Pancreas (tissue), 10 donors: Measurements from ENCODE around the gene BBIP1. TPM values are rescaled to one million over a fixed set of nuclear protein-coding genes. Genes with fewer than 3 reads are reported as not detected.

ENCODE experiments used
- ATAC-seq, 4 donors: fragments of 200-7000 bp; cut with Tn5 transposase; one replicate each; pipeline versions ENCODE4 v1.8.0 to v1.9.1; 2020; ENCODE audit warnings: mild to moderate bottlenecking in 4 of 4, moderate library complexity in 4 of 4
- DNase-seq, 6 donors: peaks; one replicate each; pipeline ENCODE4 v3.0.0-alpha.2; 2020
- FAIRE-seq: peaks from 2 replicates; lab custom pipeline; 2012; peaks lifted over from hg19 to GRCh38; lab: Jason Lieb, UNC
- H3K27ac ChIP-seq, 4 donors: fragments of 200-600 bp; sonication (generic); 1 replicate in 3 of 4; 2 replicates in 1 of 4; pipeline versions ENCODE4 v1.5.0 to v1.8.0; 2020
- H3K27me3 ChIP-seq, 4 donors: fragments of 200-600 bp; one replicate each; pipeline ENCODE4 v1.8.0; 2021
- H3K36me3 ChIP-seq, 3 donors: fragments of 200-600 bp; sonication (generic) in 1 of 3; one replicate each; pipeline versions ENCODE4 v1.5.0 to v1.8.0; 2020 to 2021
- H3K4me1 ChIP-seq, 3 donors: fragments of 200-600 bp; one replicate each; pipeline ENCODE4 v1.8.0; 2021
- H3K4me3 ChIP-seq, 4 donors: fragments of 200-600 bp; sonication (generic) in 2 of 4; one replicate each; pipeline versions ENCODE4 v1.5.0 to v1.8.0; 2020 to 2021
- H3K9me3 ChIP-seq, 4 donors: fragments of 200-600 bp; one replicate each; pipeline ENCODE4 v1.8.0; 2021
- CTCF ChIP-seq, 4 donors: fragments of 200-600 bp; sonication (generic) in 3 of 4; IDR thresholded peaks; one replicate each; pipeline versions ENCODE4 v1.5.0 to v1.8.0; 2021; ENCODE audit warnings: antibody characterized with exemption in 4 of 4
- WGBS, 2 donors: extraction: QIAGEN DNeasy Blood & Tissue Kit; methylation state at CpG; one replicate each; pipeline ENCODE4 v1.1.7; 2013; 5-methylcytosine and 5-hydroxymethylcytosine counted together
- intact Hi-C, 3 donors: fragments of 100-400 bp; cut with DNase I; formaldehyde crosslinking; loops; one replicate each; pipeline versions ENCODE4 v1.11.1 to v1.14.2; 2022
- polyA plus RNA-seq, 2 donors: library from polyadenylated mRNA; stranded (reverse); fragments of 200-250 nt; gene quantifications; one replicate each; pipeline ENCODE4 v1.2.3, GENCODE V29; 2013
- total RNA-seq, 6 donors: library from RNA; stranded (reverse); fragmentation: NEBNext Ultra II Directional in 4 of 6; extraction: Animal tissue kit (Norgen Biotek cat#: 25700) in 4 of 6; gene quantifications; one replicate each; pipeline versions ENCODE4 v1.2.1 to v1.2.4, GENCODE V29; 2021 to 2023
- donor health status: healthy with polysubstance abuse.
- donor health status: DM: no; HTN: no; CAD: no; lungs with moderate emphysema.
- donor health status: DM: no; HTN: no; CAD: no.
- donor health status: control.
- donor health status: control.
- donor health status: Bipolar disorder and iron deficiency.
- donor health status: DM: yes; HTN: yes; CAD: no.
- donor health status: DM: no; HTN: no; CAD: no.
- donor health status: DM: no; HTN: no; CAD: no.
- donor health status: DM: yes; HTN: yes; CAD: no.

The BBIP1 gene
- total and polyA plus RNA-seq, 8 donors = 4.2 to 21.1 (median 8.4) TPM

GRCh38 chr10:110883924-110884323, 35.1 kb downstream of the BBIP1 start:
- H3K4me3 ChIP-seq = peak overlapping the region in 2 of 4 donors; percentile 93 to 98
- FAIRE-seq = no peak
- DNase-seq = no peak
- ATAC-seq = peak in 3 of 4 donors; percentile 5 to 7 (median 5)
- no peaks in the 10 kb centered on the region for H3K27me3 ChIP-seq
- H3K4me1 ChIP-seq = peaks cover 0 to 58% (median 32%) of the 10 kb centered on the region in 3 donors
- TF ChIP-seq CTCF (IDR thresholded peaks at IDR 0.05) = no peak
- peaks cover 0 to 95% (median 12%) of the 10 kb centered on the region in 3 donors for H3K36me3 ChIP-seq
- H3K9me3 ChIP-seq = no peaks in the 10 kb centered on the region
- WGBS, 2 donors = 38 to 42% methylated on average over 10 of the region's 10 CpGs
- peak overlapping the region in 2 of 4 donors; percentile 99 to 100 for H3K27ac ChIP-seq
- intact Hi-C loops = no loop called here

GRCh38 chr10:110881905-110882304, 37.1 kb downstream of the BBIP1 start:
- 19 to 20% methylated on average over 4 of the region's 4 CpGs for WGBS, 2 donors
- Histone ChIP-seq H3K27ac (peak overlapping the region in 2 of 4 donors; percentile 99 to 100), H3K36me3 (peaks cover 0 to 95% (median 4%) of the 10 kb centered on the region in 3 donors), H3K27me3 (no peaks in the 10 kb centered on the region), H3K9me3 (no peaks in the 10 kb centered on the region), H3K4me3 (peak overlapping the region in 3 of 4 donors; percentile 5 to 98 (median 93)), H3K4me1 (peaks cover 4 to 57% (median 37%) of the 10 kb centered on the region in 3 donors)
- no peak for DNase-seq
- TF ChIP-seq CTCF (IDR thresholded peaks at IDR 0.05) = no peak
- ATAC-seq = peak in 1 of 4 donors; percentile 13
- no peak for FAIRE-seq
- intact Hi-C loops = no loop called here

- no peak for TF ChIP-seq CTCF (IDR thresholded peaks at IDR 0.05)
- peaks cover 4 to 53% (median 31%) of the 10 kb centered on the region in 3 donors for H3K4me1 ChIP-seq
- no peak for DNase-seq
- peaks cover 2 to 95% (median 4%) of the 10 kb centered on the region in 3 donors for H3K36me3 ChIP-seq
- peak overlapping the region; percentile 3 to 100 (median 52) for H3K27ac ChIP-seq
- H3K27me3 ChIP-seq = no peaks in the 10 kb centered on the region
- H3K4me3 ChIP-seq = peak overlapping the region in 3 of 4 donors; percentile 0 to 98 (median 93)
- peak in 3 of 4 donors; percentile 21 to 47 (median 33) for ATAC-seq
- no peaks in the 10 kb centered on the region for H3K9me3 ChIP-seq
- 33 to 42% methylated on average over 9 of the region's 9 CpGs for WGBS, 2 donors
- intact Hi-C loops = no loop called here
- no peak for FAIRE-seq
These were observed 37.7 kb downstream of the BBIP1 start for GRCh38 chr10:110881247-110881646.

- Histone ChIP-seq H3K36me3 (peaks cover 4 to 86% (median 7%) of the 10 kb centered on the region in 3 donors), H3K4me1 (peaks cover 4 to 45% (median 24%) of the 10 kb centered on the region in 3 donors), H3K4me3 (peak overlapping the region in 2 of 4 donors; percentile 93 to 98), H3K9me3 (no peaks in the 10 kb centered on the region), H3K27me3 (no peaks in the 10 kb centered on the region), H3K27ac (peak overlapping the region in 2 of 4 donors; percentile 99 to 100)
- DNase-seq = no peak
- no peak for TF ChIP-seq CTCF (IDR thresholded peaks at IDR 0.05)
- peak in 3 of 4 donors; percentile 1 to 18 (median 3) for ATAC-seq
- intact Hi-C loops = no loop called here
- FAIRE-seq = no peak
- 34 to 42% methylated on average over 3 of the region's 3 CpGs for WGBS, 2 donors
These were observed 39.0 kb downstream of the BBIP1 start for GRCh38 chr10:110880012-110880411.

- Histone ChIP-seq H3K4me3 (peak overlapping the region in 3 of 4 donors; percentile 93 to 98 (median 98)), H3K4me1 (peaks cover 4 to 40% (median 19%) of the 10 kb centered on the region in 3 donors), H3K9me3 (no peaks in the 10 kb centered on the region), H3K36me3 (peaks cover 4 to 53% (median 7%) of the 10 kb centered on the region in 3 donors), H3K27me3 (no peaks in the 10 kb centered on the region), H3K27ac (peak overlapping the region in 3 of 4 donors; percentile 96 to 100 (median 99))
- TF ChIP-seq CTCF (IDR thresholded peaks at IDR 0.05) = no peak
- ATAC-seq (no peak), FAIRE-seq (peak; percentile 69), DNase-seq (no peak)
- WGBS, 2 donors = 41 to 43% methylated on average over 1 of the region's 1 CpG
- intact Hi-C loops = no loop called here
These were observed 42.2 kb downstream of the BBIP1 start for GRCh38 chr10:110876788-110877187.
